Measurements from ENCODE around the gene GPLD1. TPM values are rescaled to one million over a fixed set of nuclear protein-coding genes. Genes with fewer than 3 reads are reported as not detected.

The GPLD1 gene
- total RNA-seq, 4 donors from 2014 or later, result 24.4 to 69.6 (median 50.8) TPM

DNA sequence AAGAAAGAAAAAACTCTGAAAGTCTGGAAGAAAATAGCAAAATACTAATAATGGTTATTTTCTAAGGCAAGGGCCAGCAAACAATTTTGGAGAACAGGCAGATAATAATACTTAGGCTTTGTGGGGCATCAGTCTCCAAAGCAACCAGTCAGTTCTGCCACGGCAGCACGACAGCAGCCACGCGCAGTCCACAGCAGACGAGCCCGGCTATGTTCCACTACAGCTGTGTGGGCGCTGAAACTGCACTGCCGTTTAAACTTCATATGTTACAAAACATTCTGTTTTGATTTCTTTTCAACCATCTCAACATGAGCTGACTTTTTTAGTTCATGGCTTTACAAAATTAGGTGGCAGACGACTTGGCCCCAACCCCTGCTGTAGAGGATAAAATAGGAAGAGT lies 56.8 kb downstream of the GPLD1 start:
- TF ChIP-seq POLR2A (IDR thresholded peaks at IDR 0.05), result no peak
- TF ChIP-seq, protein P1, sequence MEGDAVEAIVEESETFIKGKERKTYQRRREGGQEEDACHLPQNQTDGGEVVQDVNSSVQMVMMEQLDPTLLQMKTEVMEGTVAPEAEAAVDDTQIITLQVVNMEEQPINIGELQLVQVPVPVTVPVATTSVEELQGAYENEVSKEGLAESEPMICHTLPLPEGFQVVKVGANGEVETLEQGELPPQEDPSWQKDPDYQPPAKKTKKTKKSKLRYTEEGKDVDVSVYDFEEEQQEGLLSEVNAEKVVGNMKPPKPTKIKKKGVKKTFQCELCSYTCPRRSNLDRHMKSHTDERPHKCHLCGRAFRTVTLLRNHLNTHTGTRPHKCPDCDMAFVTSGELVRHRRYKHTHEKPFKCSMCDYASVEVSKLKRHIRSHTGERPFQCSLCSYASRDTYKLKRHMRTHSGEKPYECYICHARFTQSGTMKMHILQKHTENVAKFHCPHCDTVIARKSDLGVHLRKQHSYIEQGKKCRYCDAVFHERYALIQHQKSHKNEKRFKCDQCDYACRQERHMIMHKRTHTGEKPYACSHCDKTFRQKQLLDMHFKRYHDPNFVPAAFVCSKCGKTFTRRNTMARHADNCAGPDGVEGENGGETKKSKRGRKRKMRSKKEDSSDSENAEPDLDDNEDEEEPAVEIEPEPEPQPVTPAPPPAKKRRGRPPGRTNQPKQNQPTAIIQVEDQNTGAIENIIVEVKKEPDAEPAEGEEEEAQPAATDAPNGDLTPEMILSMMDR (IDR thresholded peaks at IDR 0.05), result no peak
- H3K4me3 ChIP-seq (ENCODE audit: low read depth, poor library complexity, severe bottlenecking), result no peak overlapping the region
- intact Hi-C loops (cut with DNase I; ENCODE audit: low total_unique reads), result no loop called here
- DNase-seq (ENCODE audit: low spot score in 2 of 2), result no peak
- WGBS, 2 donors, result 85% methylated on average over 9 of the region's 9 CpGs

- no peak overlapping the region for H3K4me3 ChIP-seq (ENCODE audit: low read depth, poor library complexity, severe bottlenecking)
- 54 to 55% methylated on average over 1 of the region's 1 CpG for WGBS, 2 donors
- no peak for TF ChIP-seq POLR2A (IDR thresholded peaks at IDR 0.05)
- TF ChIP-seq, protein P1 (IDR thresholded peaks at IDR 0.05), result no peak
- intact Hi-C loops (cut with DNase I; ENCODE audit: low total_unique reads), result no loop called here
- no peak for DNase-seq (ENCODE audit: low spot score in 2 of 2)
Measured at GRCh38 chr6:24431045-24431451, 58.3 kb downstream of the GPLD1 start.

DNA sequence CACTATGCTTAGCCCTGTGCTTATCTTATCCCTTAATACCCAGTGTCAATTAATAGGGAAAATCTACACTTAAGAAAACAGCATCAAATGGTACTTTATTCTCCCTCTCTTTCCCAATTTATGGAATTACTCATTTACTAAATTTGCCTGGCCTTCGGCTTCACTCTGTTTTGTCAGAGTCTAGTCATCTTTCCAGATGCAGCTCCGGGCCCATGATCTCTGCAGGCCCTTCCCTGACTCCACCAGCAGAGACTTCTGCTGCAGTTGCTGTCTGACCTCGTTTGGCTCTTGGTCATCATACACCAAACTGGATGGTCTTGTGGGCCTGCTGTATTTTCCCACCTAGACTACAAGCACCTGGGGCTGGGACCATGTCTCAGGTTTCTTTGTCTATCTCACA lies 59.3 kb downstream of the GPLD1 start:
- intact Hi-C loops (cut with DNase I; ENCODE audit: low total_unique reads), result no loop called here
- TF ChIP-seq POLR2A (IDR thresholded peaks at IDR 0.05), result no peak
- TF ChIP-seq, protein P1 (IDR thresholded peaks at IDR 0.05), result no peak
- DNase-seq (ENCODE audit: low spot score in 2 of 2), result no peak
- 75 to 77% methylated on average over 3 of the region's 3 CpGs for WGBS, 2 donors
- no peak overlapping the region for H3K4me3 ChIP-seq (ENCODE audit: low read depth, poor library complexity, severe bottlenecking)

DNA sequence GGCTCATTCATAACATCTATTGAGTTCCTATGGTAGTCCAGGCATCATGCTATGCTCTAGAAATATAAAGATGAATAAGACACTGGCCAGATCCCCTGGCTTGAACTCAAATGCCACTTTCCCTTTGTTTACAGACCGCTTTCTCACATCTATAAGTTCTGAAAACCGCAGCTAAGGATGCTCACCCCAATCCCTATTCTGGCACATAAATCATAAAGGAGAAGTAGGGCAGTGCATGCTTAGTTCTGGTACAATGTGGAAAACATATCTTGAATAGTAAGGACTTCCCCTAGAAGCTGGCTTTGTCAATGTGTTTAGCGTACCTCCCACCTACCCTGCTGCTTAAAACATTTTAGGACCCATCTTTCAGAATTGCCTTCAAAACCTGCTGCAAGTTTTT lies 60.2 kb downstream of the GPLD1 start:
- intact Hi-C loops (cut with DNase I; ENCODE audit: low total_unique reads), result loop anchor here (5.0 kb wide), 1 partner anchor 263 kb away; no protein-coding TSS in a partner anchor
- TF ChIP-seq POLR2A (IDR thresholded peaks at IDR 0.05), result no peak
- TF ChIP-seq, protein P1 (IDR thresholded peaks at IDR 0.05), result no peak
- no peak overlapping the region for H3K4me3 ChIP-seq (ENCODE audit: low read depth, poor library complexity, severe bottlenecking)
- DNase-seq (ENCODE audit: low spot score in 2 of 2), result no peak
- 82 to 88% methylated on average over 3 of the region's 3 CpGs for WGBS, 2 donors

DNA sequence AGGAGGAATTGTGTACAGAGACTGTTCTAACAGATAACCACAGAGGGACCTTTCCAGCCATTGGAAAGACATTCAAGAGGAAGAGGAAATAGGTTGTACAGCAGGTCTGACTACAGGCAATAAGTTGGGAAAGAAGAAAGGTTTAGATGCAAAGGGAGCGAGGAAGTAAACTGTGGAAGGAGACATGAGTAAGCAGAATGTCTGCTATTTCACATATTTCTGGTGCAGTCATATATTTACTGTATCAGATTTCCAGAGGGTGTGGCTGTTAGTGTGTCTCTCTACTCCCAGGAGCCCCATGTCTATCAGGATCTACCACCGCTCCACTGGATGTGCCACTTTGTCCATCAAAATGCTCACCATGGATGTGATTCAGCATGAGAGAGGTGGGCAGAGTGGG lies 60.8 kb downstream of the GPLD1 start:
- intact Hi-C loops (cut with DNase I; ENCODE audit: low total_unique reads), result loop anchor here (5.0 kb wide), 1 partner anchor 264 kb away; no protein-coding TSS in a partner anchor
- WGBS, 2 donors, result 84 to 96% methylated on average over 2 of the region's 2 CpGs
- H3K4me3 ChIP-seq (ENCODE audit: low read depth, poor library complexity, severe bottlenecking), result no peak overlapping the region
- TF ChIP-seq POLR2A (IDR thresholded peaks at IDR 0.05), result no peak
- TF ChIP-seq, protein P1 (IDR thresholded peaks at IDR 0.05), result no peak
- no peak for DNase-seq (ENCODE audit: low spot score in 2 of 2)
